HUES48 (cell line): ENCODE results near the gene ATP8B4.

Source experiments
- H3K27ac ChIP-seq: one replicate; pipeline ENCODE4 v1.7.0; 2013; ENCODE audit warnings: low read depth, low read length, inconsistent platforms
- H3K27me3 ChIP-seq: 2 replicates; pipeline ENCODE4 v1.6.1; 2013; ENCODE audit warnings: mild to moderate bottlenecking, low read length; ENCODE audit not compliant: control insufficient read depth, insufficient read depth
- H3K36me3 ChIP-seq: 2 replicates; pipeline ENCODE4 v1.6.1; 2013; ENCODE audit warnings: low read length; ENCODE audit not compliant: control insufficient read depth, insufficient read depth
- H3K4me1 ChIP-seq: 2 replicates; pipeline ENCODE4 v1.6.1; 2013; ENCODE audit warnings: mild to moderate bottlenecking, low read length; ENCODE audit not compliant: control insufficient read depth, insufficient read depth
- H3K4me3 ChIP-seq: 2 replicates; pipeline ENCODE4 v1.5.1; 2013; ENCODE audit warnings: mild to moderate bottlenecking, low read depth, low read length
- H3K9ac ChIP-seq: 2 replicates; pipeline ENCODE4 v1.6.1; 2013; ENCODE audit warnings: mild to moderate bottlenecking, low read depth, low read length, moderate library complexity
- H3K9me3 ChIP-seq: 2 replicates; pipeline ENCODE4 v1.6.1; 2013; ENCODE audit warnings: low read length; ENCODE audit not compliant: control insufficient read depth, insufficient read depth

The ATP8B4 gene

GRCh38 chr15:49927189-49927861 lies 191.7 kb downstream of the ATP8B4 start:
- H3K27me3 ChIP-seq: no peaks in the 10 kb centered on the region
- no peak overlapping the region for H3K27ac ChIP-seq
- H3K9ac ChIP-seq: no peak overlapping the region
- H3K4me1 ChIP-seq: peaks cover 6% of the 10 kb centered on the region
- no peaks in the 10 kb centered on the region for H3K36me3 ChIP-seq
- no peak overlapping the region for H3K4me3 ChIP-seq
- no peaks in the 10 kb centered on the region for H3K9me3 ChIP-seq

GRCh38 chr15:49926740-49927139 lies 192.3 kb downstream of the ATP8B4 start:
- no peak overlapping the region for H3K9ac ChIP-seq

GRCh38 chr15:49923671-49924070 lies 195.4 kb downstream of the ATP8B4 start:
- H3K9me3 ChIP-seq: no peaks in the 10 kb centered on the region
- H3K27me3 ChIP-seq: no peaks in the 10 kb centered on the region
- H3K9ac ChIP-seq: no peak overlapping the region
- peaks cover 6% of the 10 kb centered on the region for H3K4me1 ChIP-seq
- H3K27ac ChIP-seq: no peak overlapping the region
- H3K4me3 ChIP-seq: no peak overlapping the region
- H3K36me3 ChIP-seq: no peaks in the 10 kb centered on the region

More at GRCh38 chr15:49926740-49927139, 192.3 kb downstream of the ATP8B4 start:
- Histone ChIP-seq H3K4me3 (no peak overlapping the region), H3K9me3 (no peaks in the 10 kb centered on the region), H3K27ac (no peak overlapping the region), H3K27me3 (no peaks in the 10 kb centered on the region), H3K4me1 (peaks cover 6% of the 10 kb centered on the region), H3K36me3 (no peaks in the 10 kb centered on the region)

DNA sequence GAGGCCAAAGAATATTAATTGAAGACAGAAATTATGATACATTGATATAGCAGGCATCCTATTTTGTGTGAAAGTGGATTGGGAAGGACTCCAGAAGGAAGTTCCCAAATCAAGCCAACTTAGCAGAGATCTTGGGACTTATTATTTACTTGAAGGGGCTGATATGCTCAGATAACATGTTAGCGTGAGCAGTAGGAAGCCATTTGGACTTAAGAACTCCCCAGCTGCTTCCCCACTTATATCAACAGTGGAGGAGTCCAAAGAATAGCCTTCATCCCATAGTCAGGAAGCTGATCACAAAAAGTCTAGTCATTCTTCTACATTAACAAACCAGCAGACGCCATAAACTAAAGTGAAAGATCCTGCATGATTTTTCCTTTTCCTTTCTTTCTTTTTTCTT lies 200.0 kb downstream of the ATP8B4 start:
- H3K36me3 ChIP-seq: no peaks in the 10 kb centered on the region
- peaks cover 6% of the 10 kb centered on the region for H3K4me1 ChIP-seq
- no peaks in the 10 kb centered on the region for H3K9me3 ChIP-seq
- no peak overlapping the region for H3K9ac ChIP-seq
- H3K27ac ChIP-seq: no peak overlapping the region
- no peak overlapping the region for H3K4me3 ChIP-seq
- no peaks in the 10 kb centered on the region for H3K27me3 ChIP-seq

GRCh38 chr15:49918121-49918520 lies 200.9 kb downstream of the ATP8B4 start:
- no peaks in the 10 kb centered on the region for H3K9me3 ChIP-seq
- H3K27me3 ChIP-seq: no peaks in the 10 kb centered on the region
- H3K4me1 ChIP-seq: no peaks in the 10 kb centered on the region
- H3K9ac ChIP-seq: no peak overlapping the region
- no peak overlapping the region for H3K27ac ChIP-seq
- H3K36me3 ChIP-seq: no peaks in the 10 kb centered on the region
- H3K4me3 ChIP-seq: no peak overlapping the region

DNA sequence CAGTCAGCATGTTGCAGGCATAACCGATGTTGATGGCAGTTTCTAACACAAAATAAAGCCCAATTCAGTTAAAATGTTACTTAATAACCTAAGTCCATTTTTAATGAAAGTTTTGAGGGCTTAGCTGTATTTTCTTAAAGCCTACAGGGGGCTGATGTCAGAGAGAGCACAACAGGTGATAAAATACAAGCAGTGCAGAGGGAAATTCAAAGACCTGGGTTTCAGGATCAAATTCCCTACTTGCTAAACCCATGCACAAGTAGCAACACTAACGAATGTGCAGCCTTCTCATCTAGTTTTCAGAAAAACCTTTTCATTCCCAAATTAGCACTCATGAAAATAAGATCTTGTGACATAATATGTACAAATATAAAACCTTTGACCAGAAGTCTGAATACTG lies 202.0 kb downstream of the ATP8B4 start:
- H3K9me3 ChIP-seq: no peaks in the 10 kb centered on the region
- H3K36me3 ChIP-seq: no peaks in the 10 kb centered on the region
- H3K4me1 ChIP-seq: no peaks in the 10 kb centered on the region
- no peak overlapping the region for H3K9ac ChIP-seq
- no peak overlapping the region for H3K27ac ChIP-seq
- H3K4me3 ChIP-seq: no peak overlapping the region
- H3K27me3 ChIP-seq: no peaks in the 10 kb centered on the region

DNA sequence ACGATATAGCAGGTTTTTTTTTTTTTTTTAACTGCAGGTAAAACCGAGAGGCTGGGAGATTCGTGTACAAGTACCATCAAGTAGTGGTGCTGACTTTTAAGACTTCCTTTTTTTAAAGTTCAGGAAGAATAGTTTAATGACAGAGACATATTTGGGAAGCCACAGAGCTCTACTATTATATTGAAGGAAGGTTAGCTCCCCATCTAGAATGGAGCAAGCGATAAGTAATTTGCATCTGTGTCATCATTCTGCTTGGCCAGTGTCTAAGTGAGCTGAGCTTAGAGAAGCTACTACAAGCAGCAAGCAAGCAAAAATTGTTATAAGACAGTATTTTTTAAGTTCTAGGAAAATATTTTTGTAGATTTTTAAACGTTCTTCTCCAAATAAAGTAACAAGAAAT lies 203.2 kb downstream of the ATP8B4 start:
- Histone ChIP-seq H3K4me1 (no peaks in the 10 kb centered on the region), H3K9ac (no peak overlapping the region), H3K4me3 (no peak overlapping the region)

DNA sequence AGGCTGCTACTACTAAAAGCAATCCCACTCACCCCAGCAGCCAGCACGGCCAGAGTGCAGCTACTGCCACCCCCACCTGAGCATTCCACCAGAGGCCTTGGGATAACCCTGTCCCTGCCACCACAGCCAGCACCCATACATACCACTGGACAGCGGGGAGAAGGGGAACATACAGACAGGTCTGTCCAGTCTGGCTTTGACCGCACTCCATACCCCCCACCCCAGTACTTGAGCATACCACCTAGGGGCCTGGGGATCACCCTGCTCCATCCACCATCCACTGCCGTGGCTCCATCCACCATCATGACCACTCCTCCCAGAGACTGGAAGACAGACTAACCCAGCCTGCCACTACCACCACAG lies 210.1 kb downstream of the ATP8B4 start:
- no peak overlapping the region for H3K4me3 ChIP-seq
- H3K9me3 ChIP-seq: no peaks in the 10 kb centered on the region
- no peaks in the 10 kb centered on the region for H3K36me3 ChIP-seq

More for the DNA sequence above, 203.2 kb downstream of the ATP8B4 start:
- Histone ChIP-seq H3K9me3 (no peaks in the 10 kb centered on the region), H3K36me3 (no peaks in the 10 kb centered on the region), H3K27ac (no peak overlapping the region), H3K27me3 (no peaks in the 10 kb centered on the region)

GRCh38 chr15:49908236-49908932 lies 210.6 kb downstream of the ATP8B4 start:
- H3K27me3 ChIP-seq: no peaks in the 10 kb centered on the region
- H3K36me3 ChIP-seq: no peaks in the 10 kb centered on the region
- H3K4me1 ChIP-seq: no peaks in the 10 kb centered on the region
- no peak overlapping the region for H3K27ac ChIP-seq
- H3K9me3 ChIP-seq: no peaks in the 10 kb centered on the region
- H3K4me3 ChIP-seq: no peak overlapping the region
- H3K9ac ChIP-seq: no peak overlapping the region

More for the DNA sequence above, 210.1 kb downstream of the ATP8B4 start:
- Histone ChIP-seq H3K27me3 (no peaks in the 10 kb centered on the region), H3K4me1 (no peaks in the 10 kb centered on the region), H3K27ac (no peak overlapping the region), H3K9ac (no peak overlapping the region)

DNA sequence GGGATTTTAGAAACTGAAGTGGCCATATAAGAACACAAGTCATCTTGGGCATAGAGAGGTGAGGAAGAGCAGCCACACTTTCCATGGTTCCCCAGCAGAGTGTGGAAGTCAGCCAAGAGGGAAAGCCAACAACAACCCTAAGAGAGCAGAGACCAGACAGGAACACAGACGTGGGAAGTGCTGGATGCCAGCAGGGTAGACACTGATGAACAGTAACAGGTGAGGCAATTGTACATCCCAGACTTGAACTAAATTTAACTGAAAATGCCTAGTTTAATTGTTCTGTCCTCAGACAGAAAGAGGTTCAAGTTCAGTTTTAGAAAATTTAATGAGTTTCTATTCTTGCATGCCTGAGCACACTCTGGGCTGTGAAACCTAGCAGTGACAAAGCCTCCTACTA lies 212.1 kb downstream of the ATP8B4 start:
- H3K4me1 ChIP-seq: no peaks in the 10 kb centered on the region
- no peaks in the 10 kb centered on the region for H3K36me3 ChIP-seq
- H3K9me3 ChIP-seq: no peaks in the 10 kb centered on the region
- H3K27me3 ChIP-seq: no peaks in the 10 kb centered on the region
- no peak overlapping the region for H3K4me3 ChIP-seq
- no peak overlapping the region for H3K9ac ChIP-seq
- H3K27ac ChIP-seq: no peak overlapping the region

GRCh38 chr15:49905221-49905620 lies 213.8 kb downstream of the ATP8B4 start:
- Histone ChIP-seq H3K36me3 (no peaks in the 10 kb centered on the region), H3K4me3 (no peak overlapping the region), H3K9ac (no peak overlapping the region), H3K9me3 (no peaks in the 10 kb centered on the region), H3K27ac (no peak overlapping the region), H3K27me3 (no peaks in the 10 kb centered on the region), H3K4me1 (no peaks in the 10 kb centered on the region)
